Coronary artery (tissue), 2 donors: ENCODE results near the gene PSPH.

Experiments used
- DNase-seq: peaks from one replicate; pipeline ENCODE4 v3.0.0-alpha.2; 2017; ENCODE audit warnings: low spot score
- H3K27ac ChIP-seq, 2 donors: fragments of 200-600 bp; sonication (generic); one replicate each; pipeline ENCODE4 v1.5.1; 2016 to 2019
- H3K4me3 ChIP-seq: fragments of 200-600 bp; sonication (generic); 2 replicates; pipeline ENCODE4 v1.5.1; 2016; ENCODE audit warnings: mild to moderate bottlenecking, moderate library complexity
- TF ChIP-seq, protein P1 (sequence below): fragments of 200-600 bp; sonication (generic); IDR thresholded peaks from one replicate; pipeline ENCODE4 v1.5.1; 2019; ENCODE audit warnings: antibody characterized with exemption

PSPH gene

DNA sequence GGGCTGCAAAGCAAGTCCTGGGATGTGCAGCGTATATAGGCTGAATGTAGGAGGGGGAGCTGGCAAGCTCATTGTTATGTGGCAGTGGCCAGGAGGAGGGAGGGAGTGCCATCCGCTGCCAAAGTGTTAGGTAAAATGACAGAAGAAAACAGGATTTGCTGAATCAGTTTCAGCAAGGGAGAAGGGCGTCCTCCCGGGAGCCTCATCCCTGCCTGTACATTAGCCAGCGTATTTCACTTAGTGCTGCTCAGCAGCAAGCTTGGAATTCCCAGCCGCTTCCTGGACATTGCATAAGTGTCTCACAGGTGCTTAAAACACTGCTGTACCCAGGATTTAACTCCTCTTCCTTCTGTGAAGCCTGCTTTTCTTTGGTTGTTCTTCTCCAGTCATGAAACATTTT, 84.4 kb downstream of the PSPH start:
- Histone ChIP-seq H3K4me3 (no peak overlapping the region), H3K27ac (no peak overlapping the region)
- no peak for DNase-seq
- TF ChIP-seq, protein P1, sequence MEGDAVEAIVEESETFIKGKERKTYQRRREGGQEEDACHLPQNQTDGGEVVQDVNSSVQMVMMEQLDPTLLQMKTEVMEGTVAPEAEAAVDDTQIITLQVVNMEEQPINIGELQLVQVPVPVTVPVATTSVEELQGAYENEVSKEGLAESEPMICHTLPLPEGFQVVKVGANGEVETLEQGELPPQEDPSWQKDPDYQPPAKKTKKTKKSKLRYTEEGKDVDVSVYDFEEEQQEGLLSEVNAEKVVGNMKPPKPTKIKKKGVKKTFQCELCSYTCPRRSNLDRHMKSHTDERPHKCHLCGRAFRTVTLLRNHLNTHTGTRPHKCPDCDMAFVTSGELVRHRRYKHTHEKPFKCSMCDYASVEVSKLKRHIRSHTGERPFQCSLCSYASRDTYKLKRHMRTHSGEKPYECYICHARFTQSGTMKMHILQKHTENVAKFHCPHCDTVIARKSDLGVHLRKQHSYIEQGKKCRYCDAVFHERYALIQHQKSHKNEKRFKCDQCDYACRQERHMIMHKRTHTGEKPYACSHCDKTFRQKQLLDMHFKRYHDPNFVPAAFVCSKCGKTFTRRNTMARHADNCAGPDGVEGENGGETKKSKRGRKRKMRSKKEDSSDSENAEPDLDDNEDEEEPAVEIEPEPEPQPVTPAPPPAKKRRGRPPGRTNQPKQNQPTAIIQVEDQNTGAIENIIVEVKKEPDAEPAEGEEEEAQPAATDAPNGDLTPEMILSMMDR = no peak

DNA sequence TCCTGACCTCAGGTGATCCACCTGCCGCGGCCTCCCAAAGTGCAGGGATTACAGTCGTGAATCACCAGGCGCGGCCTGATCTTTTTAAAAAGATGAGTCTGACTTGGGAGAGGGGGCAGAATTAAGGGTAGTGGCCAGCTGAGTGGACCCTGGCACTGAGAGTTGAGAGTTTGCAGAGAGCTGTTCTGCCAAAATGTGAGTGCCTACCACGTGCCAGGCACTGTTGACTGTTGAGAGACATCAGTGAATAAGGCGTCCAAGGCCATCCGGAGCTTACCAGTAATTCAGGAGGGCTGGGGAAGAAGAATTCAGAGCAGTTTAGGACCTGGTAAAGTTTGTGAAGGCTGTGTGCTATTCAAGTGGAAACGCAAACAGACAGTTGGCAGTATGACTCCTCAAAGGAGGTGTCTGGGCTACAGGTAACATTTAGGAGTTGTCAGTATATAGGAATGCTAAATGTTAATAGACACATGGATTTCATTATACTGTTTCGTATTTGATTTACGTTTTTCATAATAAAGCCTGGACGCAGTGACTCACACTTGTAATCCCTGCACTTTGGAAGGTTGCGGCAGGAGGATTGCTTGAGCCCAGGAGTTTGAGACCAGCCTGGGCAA, 85.3 kb downstream of the PSPH start:
- no peak overlapping the region for H3K27ac ChIP-seq
- peak overlapping the region; percentile 92 for H3K4me3 ChIP-seq
- DNase-seq = no peak
- TF ChIP-seq, protein P1 = no peak

DNA sequence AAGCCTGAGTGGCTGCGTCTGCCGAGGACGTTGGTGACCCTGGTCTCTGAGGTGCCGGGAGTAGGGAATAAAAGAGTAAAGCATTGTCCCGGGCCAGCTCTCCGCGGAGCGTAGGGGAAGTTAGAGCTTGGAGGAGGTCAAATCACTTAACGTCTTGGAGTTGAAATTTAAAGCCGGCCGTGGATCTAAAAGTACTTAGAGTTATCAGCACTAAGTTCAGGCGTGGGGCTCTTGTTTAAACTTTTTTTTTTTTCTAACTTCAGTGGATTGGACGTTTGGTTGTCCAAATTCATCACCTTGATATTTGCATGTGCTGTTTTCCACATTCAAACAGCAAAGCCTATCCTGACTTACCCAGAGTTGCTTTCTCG, 86.2 kb downstream of the PSPH start:
- H3K4me3 ChIP-seq = peak overlapping the region; percentile 92
- TF ChIP-seq, protein P1 = no peak

DNA sequence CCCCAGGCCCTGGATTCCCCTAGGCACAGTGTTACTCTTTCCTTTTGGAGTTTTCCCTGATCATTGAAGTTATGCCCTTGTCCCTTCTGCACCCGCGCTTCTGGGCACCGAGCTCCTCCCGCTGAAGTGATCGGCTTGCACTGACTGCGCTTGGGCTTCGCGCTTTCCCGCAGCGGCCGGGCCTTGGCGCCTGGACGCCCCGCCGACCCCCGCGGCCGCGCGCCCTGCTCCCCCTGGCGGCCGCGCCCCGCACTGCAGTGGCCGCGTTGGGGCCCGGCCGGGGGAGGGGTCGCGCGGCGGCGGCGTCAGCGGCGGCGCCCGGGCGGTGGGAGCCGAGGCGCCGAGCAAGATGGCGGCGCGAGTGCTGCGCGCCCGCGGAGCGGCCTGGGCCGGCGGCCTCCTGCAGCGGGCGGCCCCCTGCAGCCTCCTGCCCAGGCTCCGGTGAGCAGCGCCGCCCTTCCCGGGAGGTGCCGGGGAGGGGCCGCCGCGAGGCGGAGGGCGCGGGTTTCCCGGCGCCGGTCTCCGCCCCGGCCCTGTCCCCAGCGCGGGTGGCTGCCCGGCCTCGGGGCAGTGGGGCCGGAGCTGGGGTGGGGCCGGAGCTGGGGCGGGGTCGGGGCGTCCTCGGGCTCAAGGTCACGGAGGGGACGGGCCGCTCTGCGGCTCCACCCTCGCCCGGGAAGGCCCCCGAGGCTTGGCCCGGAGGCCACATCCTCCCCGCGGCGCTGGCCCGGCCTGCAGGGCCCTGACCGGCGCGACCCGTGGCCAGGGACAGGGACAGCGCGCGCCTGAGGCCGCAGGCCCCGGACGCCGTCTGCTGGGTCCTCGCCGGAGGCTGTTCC, 86.8 kb downstream of the PSPH start, which contains the start of gene NIPSNAP2:
NIPSNAP2 (plus strand) TSS at position 325 of the 839 bp plus-strand sequence; CDS start at position 350, 25 bp downstream.
- H3K4me3 ChIP-seq = peak within 1 kb of the TSS; percentile 92
- peak within 1 kb of the TSS; percentile 90 to 99 for H3K27ac ChIP-seq
- DNase-seq = peak; percentile 80
- TF ChIP-seq, protein P1 = peak; percentile 48

More for the DNA sequence above, 86.2 kb downstream of the PSPH start:
- H3K27ac ChIP-seq = peak overlapping the region; percentile 90 to 99
- no peak for DNase-seq

DNA sequence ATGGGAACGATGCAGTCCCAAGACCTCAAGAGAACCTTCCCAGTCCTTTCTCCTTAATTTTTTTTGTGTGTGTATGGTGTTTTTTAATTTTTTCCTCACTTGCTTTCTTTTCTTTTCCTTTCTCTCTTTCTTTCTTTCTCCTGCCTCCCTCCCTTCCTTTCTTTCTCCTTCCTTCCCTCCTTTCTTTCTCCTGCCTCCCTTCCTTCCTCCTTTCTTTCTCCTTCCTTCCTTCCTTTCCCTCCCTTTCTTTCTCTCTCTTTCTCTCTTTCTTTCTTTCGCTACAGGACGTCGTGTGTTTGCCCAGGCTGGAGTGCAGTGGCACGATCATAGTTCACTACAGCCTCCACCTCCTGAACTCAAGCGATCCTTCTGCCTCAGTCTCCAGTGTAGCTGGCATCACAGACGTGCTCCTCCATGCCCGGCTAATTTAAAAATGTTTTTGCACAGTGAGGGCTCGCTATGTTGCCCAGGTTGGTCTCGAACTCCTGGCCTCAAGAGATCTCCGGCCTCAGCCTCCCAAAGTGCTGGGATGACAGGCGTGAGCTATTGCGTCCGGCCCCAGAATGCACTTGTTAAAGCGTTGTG, 87.6 kb downstream of the PSPH start:
- Histone ChIP-seq H3K4me3 (peak overlapping the region; percentile 92), H3K27ac (peak overlapping the region; percentile 90 to 99)
- DNase-seq = no peak
- TF ChIP-seq, protein P1 = no peak

GRCh38 chr7:55962014-55962413, 89.2 kb downstream of the PSPH start:
- Histone ChIP-seq H3K27ac (no peak overlapping the region), H3K4me3 (no peak overlapping the region)
- no peak for DNase-seq
- TF ChIP-seq, protein P1 = no peak
